IPS-18c (cell line): ENCODE data around the gene PTAFR.
"Not testable (repeated sequence)": the region's sequence is repeated elsewhere in the genome, so short reads cannot be mapped to it uniquely, and the experiment has no call there.

Source experiments
- H3K4me3 ChIP-seq: 2 replicates; pipeline ENCODE4 v1.7.0; 2013; ENCODE audit warnings: low read depth, mild to moderate bottlenecking, low read length, moderate library complexity; ENCODE audit not compliant: insufficient read depth
- H3K9me3 ChIP-seq: one replicate; pipeline ENCODE4 v1.6.1; 2013; ENCODE audit warnings: mild to moderate bottlenecking, low read length, moderate library complexity; ENCODE audit not compliant: control insufficient read depth, insufficient read depth

The PTAFR gene

DNA sequence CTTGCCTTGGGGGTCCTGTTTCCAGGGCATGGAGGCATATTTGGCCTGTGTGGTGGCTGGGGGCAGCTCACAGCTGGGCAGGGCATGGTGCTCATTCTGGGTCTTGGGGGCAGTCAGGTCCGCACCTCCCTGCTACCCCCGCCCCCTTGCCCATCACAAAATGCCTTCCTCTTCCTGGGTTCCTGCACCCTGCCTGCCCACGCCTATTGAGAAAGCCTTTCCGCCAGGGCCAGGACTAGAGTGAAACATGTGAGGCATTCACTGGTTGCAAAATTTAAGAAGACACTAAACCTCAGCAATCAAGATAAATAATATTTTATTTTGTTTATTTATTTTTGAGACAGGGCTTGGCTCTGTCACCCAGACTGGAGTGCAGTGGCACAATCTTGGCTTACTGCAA, 19.7 kb downstream of the PTAFR start:
- no peak overlapping the region for H3K4me3 ChIP-seq
- no peaks in the 10 kb centered on the region for H3K9me3 ChIP-seq

DNA sequence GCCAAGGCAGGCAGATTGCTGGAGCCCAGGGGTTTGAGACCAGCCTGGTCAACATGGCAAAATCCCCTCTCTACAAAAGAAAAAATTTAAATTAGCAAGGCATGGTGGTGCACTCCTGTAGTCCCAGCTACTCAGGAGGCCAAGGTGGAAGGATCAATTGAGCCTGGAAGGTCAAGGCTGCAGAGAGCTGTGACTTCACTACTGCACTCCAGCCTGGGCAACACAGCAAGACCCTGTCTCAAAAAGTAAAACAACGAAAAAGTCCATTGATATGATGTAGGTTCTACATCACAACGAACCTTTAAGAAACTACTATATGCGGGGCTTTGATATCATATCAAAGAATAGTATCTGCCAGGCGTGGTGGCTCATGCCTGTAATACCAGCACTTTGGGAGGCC, 20.9 kb downstream of the PTAFR start:
- H3K9me3 ChIP-seq = peaks cover 2% of the 10 kb centered on the region

DNA sequence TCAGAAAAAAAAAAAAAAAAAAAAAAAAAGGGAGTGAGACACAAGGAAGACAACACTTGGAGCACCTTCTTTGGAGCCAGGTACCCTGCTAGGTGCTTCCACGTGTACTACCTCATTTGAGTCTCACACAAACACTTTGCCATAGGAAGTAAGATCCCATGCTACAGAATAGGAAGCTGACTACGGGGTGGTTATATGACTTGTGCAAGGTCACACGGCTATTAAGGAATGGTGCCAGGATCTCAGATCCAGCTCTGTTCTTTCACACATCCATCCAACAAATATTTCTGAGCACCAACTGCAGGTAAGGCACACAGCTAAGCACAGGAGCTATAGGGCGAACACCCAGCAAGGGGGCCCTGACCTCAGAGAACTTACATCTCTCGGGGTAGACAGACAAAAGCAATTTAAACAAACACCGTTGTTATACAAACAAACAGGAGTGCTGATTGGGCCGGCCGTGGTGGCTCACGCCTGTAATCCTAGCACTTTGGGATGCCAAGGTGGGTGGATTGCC, 22.4 kb downstream of the PTAFR start:
- Histone ChIP-seq H3K9me3 (peaks cover 2% of the 10 kb centered on the region), H3K4me3 (no peak overlapping the region)

More for the DNA sequence above, 20.9 kb downstream of the PTAFR start:
- no peak overlapping the region for H3K4me3 ChIP-seq

GRCh38 chr1:28150125-28150780, 26.2 kb downstream of the PTAFR start:
- H3K9me3 ChIP-seq = peaks cover 2% of the 10 kb centered on the region
- no peak overlapping the region for H3K4me3 ChIP-seq

DNA sequence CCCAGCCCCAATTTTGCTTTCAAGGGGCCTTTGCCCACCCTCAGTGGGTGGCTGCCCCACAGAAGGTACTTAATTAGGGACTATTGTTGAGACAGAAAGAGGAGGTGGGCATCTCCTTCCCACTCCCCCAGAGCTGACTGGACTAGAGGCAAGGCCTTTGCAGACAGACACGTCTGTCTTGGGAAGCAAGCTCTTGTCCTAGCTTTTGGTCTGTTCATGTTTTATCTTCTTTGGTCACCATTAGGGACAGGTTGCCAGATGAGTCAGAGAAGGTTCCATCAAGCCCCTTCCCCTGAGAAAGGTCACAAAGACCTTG, 27.7 kb downstream of the PTAFR start:
- H3K4me3 ChIP-seq = no peak overlapping the region

GRCh38 chr1:28147264-28148094, 29.0 kb downstream of the PTAFR start:
- Histone ChIP-seq H3K9me3 (peaks cover 2% of the 10 kb centered on the region), H3K4me3 (no peak overlapping the region)

More for the DNA sequence above, 27.7 kb downstream of the PTAFR start:
- H3K9me3 ChIP-seq = peaks cover 2% of the 10 kb centered on the region

DNA sequence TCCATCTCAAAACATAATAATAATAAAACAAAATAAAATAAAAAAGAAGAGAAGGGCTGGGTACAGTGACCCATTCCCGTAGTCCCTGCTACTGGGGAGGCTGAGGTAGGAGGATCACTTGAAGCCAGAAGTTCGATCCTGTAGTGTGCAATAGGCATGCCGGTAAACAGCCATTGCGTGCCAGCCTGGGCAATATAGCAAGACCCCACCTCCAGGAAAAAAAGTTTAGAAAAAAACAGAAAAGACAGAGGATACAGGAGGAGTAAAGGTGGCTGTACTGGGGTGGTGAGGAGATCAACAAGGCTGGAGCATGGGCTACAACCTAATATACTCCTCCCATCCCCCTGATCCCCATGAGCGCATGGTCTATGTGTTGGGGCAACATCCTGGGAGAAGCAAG, 30.8 kb downstream of the PTAFR start:
- H3K9me3 ChIP-seq = peaks cover under 1% of the 10 kb centered on the region
- no peak overlapping the region for H3K4me3 ChIP-seq

DNA sequence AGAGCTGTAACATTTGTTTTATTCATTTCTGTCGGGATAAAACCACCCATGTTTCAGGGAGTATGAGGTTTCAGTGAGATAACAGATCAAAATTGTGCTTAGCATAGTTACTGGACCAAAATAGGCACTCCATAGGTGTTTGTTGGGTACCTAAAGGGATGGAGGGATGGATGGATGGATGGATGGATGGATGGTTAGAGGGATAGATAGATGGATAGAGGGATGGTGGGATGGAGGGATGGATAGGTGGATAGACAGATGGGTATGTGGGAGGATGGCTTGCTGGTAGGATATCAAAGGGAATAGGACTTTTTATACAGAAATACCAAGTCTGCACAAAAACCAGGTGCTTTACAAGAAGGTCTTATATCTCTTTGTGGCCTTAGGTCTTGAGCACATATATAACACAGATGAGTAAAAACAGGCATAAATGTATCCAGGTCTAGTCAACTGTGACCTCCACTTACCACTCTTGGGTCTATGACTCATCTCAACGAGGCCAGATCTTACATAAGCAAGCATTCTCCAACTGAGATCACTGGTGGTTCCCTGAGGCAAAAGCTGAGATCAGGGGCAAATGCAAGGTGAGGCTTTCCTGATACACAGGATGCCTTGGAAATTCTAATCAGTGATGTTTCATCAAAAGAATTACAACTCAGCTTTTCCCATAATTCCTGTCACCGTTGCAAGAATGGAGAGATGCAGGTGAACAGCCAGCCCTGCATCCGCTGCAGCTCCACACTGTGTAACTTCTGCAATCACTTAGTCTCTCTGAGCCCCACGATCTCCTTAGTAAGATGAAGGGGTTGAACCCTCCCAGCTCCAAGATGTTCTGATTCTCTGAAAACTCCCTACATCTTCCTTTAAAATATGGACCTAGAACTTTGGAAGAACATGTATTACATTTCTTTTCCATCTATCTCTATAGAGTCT, 32.0 kb downstream of the PTAFR start:
- H3K4me3 ChIP-seq = no peak overlapping the region
- no peaks in the 10 kb centered on the region for H3K9me3 ChIP-seq

DNA sequence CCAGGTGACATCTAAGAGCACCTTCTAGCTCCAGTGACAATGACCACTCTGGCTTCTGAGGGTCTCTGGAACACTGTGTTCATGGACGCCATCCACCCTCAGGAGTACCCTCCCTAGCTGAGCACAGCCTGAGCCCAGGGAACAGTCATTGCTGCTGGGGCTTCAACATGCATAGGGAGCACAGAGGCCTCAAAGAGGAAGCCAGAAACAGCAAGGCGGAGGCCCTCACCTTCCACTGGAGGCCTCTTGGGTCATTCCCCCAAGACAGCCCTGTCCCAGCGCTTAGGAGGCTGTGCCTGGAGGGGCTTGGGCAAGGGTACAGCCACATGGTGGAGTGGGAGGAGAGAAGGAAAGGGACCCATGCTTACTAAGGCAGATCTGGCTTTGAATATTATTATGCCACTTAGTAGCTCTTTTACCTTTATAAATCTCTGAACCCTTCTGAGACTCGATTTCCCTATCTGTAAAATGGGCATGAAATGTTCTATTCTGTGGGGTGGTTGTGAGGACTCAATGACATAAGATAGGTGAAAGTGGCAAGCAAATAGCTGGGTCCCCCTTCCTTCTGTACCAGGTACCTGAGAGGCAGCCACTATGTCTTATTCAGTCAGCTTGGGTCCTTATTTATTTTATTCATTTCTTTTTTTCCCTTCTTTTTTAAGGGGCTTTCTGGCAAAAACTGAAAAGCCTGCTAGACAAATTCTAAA, 32.8 kb downstream of the PTAFR start:
- Histone ChIP-seq H3K4me3 (no peak overlapping the region), H3K9me3 (no peaks in the 10 kb centered on the region)

- Histone ChIP-seq H3K4me3 (no peak overlapping the region), H3K9me3 (no peaks in the 10 kb centered on the region)
Observed at GRCh38 chr1:28141685-28142084, 34.8 kb downstream of the PTAFR start.

DNA sequence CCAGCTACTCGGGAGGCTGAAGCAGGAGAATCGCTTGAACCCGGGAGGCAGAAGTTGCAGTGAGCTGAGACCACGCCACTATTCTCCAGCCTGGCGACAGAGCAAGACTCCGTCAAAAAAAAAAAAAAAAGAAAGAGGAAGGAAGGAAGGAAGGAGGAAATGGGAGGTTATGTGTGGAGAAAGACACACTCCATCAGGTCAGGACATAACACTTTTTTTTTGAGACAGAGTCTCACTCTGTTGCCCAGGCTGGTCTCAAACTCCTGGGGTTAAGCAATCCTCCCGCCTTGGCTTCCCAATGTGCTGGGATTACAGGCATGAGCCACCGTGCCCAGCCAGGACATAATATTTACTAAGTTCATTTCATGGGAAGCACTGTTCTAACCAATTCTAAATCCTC, 36.6 kb downstream of the PTAFR start:
- not testable (repeated sequence) for H3K4me3 ChIP-seq, H3K9me3 ChIP-seq

DNA sequence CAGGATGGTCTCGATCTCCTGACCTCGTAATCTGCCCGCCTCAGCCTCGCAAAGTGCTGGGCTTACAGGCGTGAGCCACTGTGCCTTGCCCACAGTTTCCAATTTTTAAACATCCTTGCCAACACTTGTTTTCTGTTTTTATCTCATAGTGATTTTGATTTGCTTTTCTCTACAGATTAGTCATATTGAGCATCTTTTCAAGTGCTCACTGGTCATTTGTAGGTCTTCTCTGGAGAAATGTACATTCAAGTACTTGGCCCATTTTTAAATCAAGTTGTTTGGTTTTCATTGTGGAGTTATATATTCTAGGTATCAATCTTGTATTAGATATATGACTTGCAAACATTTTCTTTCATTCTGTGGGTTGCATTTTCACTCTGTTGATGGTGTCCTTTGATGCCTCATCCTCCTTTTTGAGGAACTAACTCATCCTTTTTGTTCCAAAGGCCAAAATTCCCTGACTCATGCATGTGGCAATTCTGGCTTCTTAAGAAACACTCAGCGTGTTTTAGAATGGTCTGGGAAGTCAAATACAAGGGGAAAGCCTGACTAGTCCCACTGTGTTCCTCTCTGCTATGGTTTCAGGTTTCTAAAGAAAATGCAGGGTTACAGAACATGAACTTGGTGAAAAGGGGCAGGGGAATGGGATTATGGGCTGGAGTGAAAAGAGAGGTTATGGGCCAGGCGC, 37.3 kb downstream of the PTAFR start:
- Histone ChIP-seq H3K9me3 (no peaks in the 10 kb centered on the region), H3K4me3 (no peak overlapping the region)

- H3K9me3 ChIP-seq = no peaks in the 10 kb centered on the region
- H3K4me3 ChIP-seq = no peak overlapping the region
Observed at GRCh38 chr1:28136922-28137613, 39.4 kb downstream of the PTAFR start.

DNA sequence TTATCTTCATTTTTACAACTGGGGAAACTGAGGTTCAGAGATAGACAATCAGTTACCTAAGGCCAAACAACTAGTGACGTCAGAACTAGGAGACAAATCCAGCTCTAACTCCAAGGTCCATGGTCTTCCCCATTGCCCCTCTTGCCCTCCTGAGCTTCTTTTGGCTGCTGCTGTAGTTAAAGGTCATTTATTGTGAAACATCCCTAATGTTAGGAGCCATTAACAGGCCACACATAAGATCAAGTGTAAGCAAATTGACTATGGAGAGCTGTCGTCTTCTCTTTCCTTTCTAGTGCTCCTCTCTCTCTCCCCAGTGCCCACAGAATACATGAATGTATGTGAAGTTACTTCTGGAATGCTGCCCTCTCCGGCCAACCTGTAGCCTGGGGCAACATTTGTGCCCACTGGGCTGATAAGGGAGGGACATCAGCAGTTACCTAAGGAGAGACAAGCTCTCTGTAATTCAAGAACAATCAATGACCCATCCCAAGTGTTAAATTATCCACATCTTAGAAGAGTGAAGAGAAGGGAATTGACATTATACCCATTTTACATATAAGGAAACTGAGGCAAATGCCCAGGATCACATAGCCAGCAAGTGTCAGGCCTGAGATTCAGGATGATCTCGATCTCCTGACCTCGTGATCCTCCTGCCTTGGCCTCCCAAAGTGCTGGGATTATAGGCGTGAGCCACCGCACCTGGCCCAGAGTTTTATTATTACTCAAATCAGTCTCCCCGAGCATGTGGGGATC, 40.1 kb downstream of the PTAFR start:
- H3K4me3 ChIP-seq = no peak overlapping the region
- H3K9me3 ChIP-seq = no peaks in the 10 kb centered on the region

GRCh38 chr1:28135371-28136168, 40.9 kb downstream of the PTAFR start:
- Histone ChIP-seq H3K4me3 (no peak overlapping the region), H3K9me3 (no peaks in the 10 kb centered on the region)
